Fibroblast of lung (primary cell): ENCODE measurements around the gene TBC1D19. TPM values are rescaled to one million over a fixed set of nuclear protein-coding genes. Genes with fewer than 3 reads are reported as not detected.

Source experiments
- DNase-seq, 2 donors: peaks; one replicate each; pipeline versions ENCODE4 v3.0.0 to v3.0.0-alpha.2; 2010; ENCODE audit warnings: low read depth in 2 of 2
- H2AFZ ChIP-seq: 2 replicates; pipeline ENCODE4 v1.5.1; 2012; ENCODE audit warnings: low read length, control low read depth, inconsistent platforms
- H3K27ac ChIP-seq: 2 replicates; pipeline ENCODE4 v1.5.1; 2011; ENCODE audit warnings: low read length, control low read depth; ENCODE audit not compliant: insufficient read depth
- H3K27me3 ChIP-seq: 2 replicates; pipeline ENCODE4 v1.5.1; 2011; ENCODE audit warnings: mild to moderate bottlenecking, low read length; ENCODE audit not compliant: control insufficient read depth, insufficient read depth
- H3K36me3 ChIP-seq: 2 replicates; pipeline ENCODE4 v1.5.1; 2011; ENCODE audit warnings: low read length; ENCODE audit not compliant: control insufficient read depth, insufficient read depth
- H3K4me1 ChIP-seq: 2 replicates; pipeline ENCODE4 v1.5.1; 2011; ENCODE audit warnings: low read length; ENCODE audit not compliant: control insufficient read depth, insufficient read depth; ENCODE audit errors: extremely low read depth
- H3K4me2 ChIP-seq: 2 replicates; pipeline ENCODE4 v1.5.1; 2011; ENCODE audit warnings: low read length, control low read depth; ENCODE audit not compliant: insufficient read depth; ENCODE audit errors: extremely low read depth
- H3K4me3 ChIP-seq, 4 experiments: fragments of 200-600 bp in 1 of 4; sonication (generic) in 1 of 4; replicated peaks in 1 of 4; 2 replicates each; pipeline ENCODE4 v1.5.1; 2011 to 2016; ENCODE audit warnings: low read length in 4 of 4, low read depth in 3 of 4, mild to moderate bottlenecking in 3 of 4, control low read depth in 2 of 4, inconsistent platforms in 1 of 4, mixed read lengths in 1 of 4; ENCODE audit not compliant: insufficient read depth in 1 of 4; ENCODE audit errors: control extremely low read depth in 1 of 4
- H3K79me2 ChIP-seq: 2 replicates; pipeline ENCODE4 v1.5.1; 2012; ENCODE audit warnings: mild to moderate bottlenecking, low read length, inconsistent platforms; ENCODE audit not compliant: control insufficient read depth, insufficient read depth
- H3K9ac ChIP-seq: 2 replicates; pipeline ENCODE4 v1.5.1; 2011; ENCODE audit warnings: mild to moderate bottlenecking, low read length, control low read depth; ENCODE audit not compliant: insufficient read depth
- H3K9me3 ChIP-seq: 2 replicates; pipeline ENCODE4 v1.5.1; 2012; ENCODE audit warnings: low read depth, low read length; ENCODE audit not compliant: control insufficient read depth, insufficient read depth
- H4K20me1 ChIP-seq: 2 replicates; pipeline ENCODE4 v1.5.1; 2011; ENCODE audit warnings: low read length; ENCODE audit not compliant: control insufficient read depth, insufficient read depth; ENCODE audit errors: extremely low read depth
- CTCF ChIP-seq, 2 donors: IDR thresholded peaks in 1 of 2; conservative IDR thresholded peaks in 1 of 2; 1 replicate in 1 of 2; 2 replicates in 1 of 2; pipeline ENCODE4 v1.5.1; 2011 to 2012; ENCODE audit warnings: low read length in 2 of 2, control low read depth in 1 of 2, inconsistent platforms in 1 of 2, low read depth in 1 of 2, mild to moderate bottlenecking in 1 of 2
- EZH2 ChIP-seq: IDR thresholded peaks from 2 replicates; pipeline ENCODE4 v1.5.1; 2012; ENCODE audit warnings: low read length, control low read depth, mild to moderate bottlenecking; ENCODE audit errors: missing control alignments
- polyA plus RNA-seq, 2 donors: library from polyadenylated mRNA; depleted of rRNA in 1 of 2; stranded (reverse) in 1 of 2; unstranded in 1 of 2; fragments of >200 nt; gene quantifications; 2 replicates each; pipeline ENCODE4 v1.2.1, GENCODE V29; 2011 to 2012; ENCODE audit warnings: missing spikeins in 1 of 2
- total RNA-seq: library from RNA; depleted of rRNA; stranded (reverse); fragments of >200 nt; gene quantifications from 2 replicates; pipeline ENCODE4 v1.2.1, GENCODE V29; 2014

The TBC1D19 gene
- total and polyA plus RNA-seq, 2 donors (not counting 1 experiment from before 2014, with no cell fraction given), result 38.2 to 132 TPM

- Histone ChIP-seq H3K9ac (no peak overlapping the region), H3K4me3 (no peak overlapping the region), H4K20me1 (no peaks in the 10 kb centered on the region), H3K27ac (no peak overlapping the region), H3K79me2 (no peaks in the 10 kb centered on the region), H3K27me3 (no peaks in the 10 kb centered on the region), H3K4me2 (no peak overlapping the region), H3K36me3 (no peaks in the 10 kb centered on the region), H3K9me3 (no peaks in the 10 kb centered on the region), H3K4me1 (no peaks in the 10 kb centered on the region), H2AFZ (no peak overlapping the region)
- peak; percentile 27 to 47 for DNase-seq
- no peak for TF ChIP-seq CTCF (conservative IDR thresholded peaks at IDR 0.05 in 1 of 2, IDR thresholded peaks at IDR 0.05 in 1 of 2; ENCODE audit: low read depth in 1 of 2, low read length in 2 of 2)
- no peak for TF ChIP-seq EZH2
These were observed 178.8 kb downstream of the TBC1D19 start for GRCh38 chr4:26762650-26763049.

- no peak overlapping the region for H3K4me3 ChIP-seq
- no peak for TF ChIP-seq EZH2
- TF ChIP-seq CTCF (conservative IDR thresholded peaks at IDR 0.05 in 1 of 2, IDR thresholded peaks at IDR 0.05 in 1 of 2; ENCODE audit: low read depth in 1 of 2, low read length in 2 of 2), result no peak
- H3K4me1 ChIP-seq, result no peaks in the 10 kb centered on the region
- no peaks in the 10 kb centered on the region for H4K20me1 ChIP-seq
- H2AFZ ChIP-seq, result no peak overlapping the region
- DNase-seq, result no peak
- no peak overlapping the region for H3K9ac ChIP-seq
- H3K9me3 ChIP-seq, result no peaks in the 10 kb centered on the region
- no peaks in the 10 kb centered on the region for H3K27me3 ChIP-seq
- H3K36me3 ChIP-seq, result no peaks in the 10 kb centered on the region
- no peaks in the 10 kb centered on the region for H3K79me2 ChIP-seq
- H3K4me2 ChIP-seq, result no peak overlapping the region
- no peak overlapping the region for H3K27ac ChIP-seq
These were observed 179.2 kb downstream of the TBC1D19 start for GRCh38 chr4:26763063-26763462.

GRCh38 chr4:26763648-26764047 lies 179.8 kb downstream of the TBC1D19 start:
- Histone ChIP-seq H3K4me1 (no peaks in the 10 kb centered on the region), H4K20me1 (no peaks in the 10 kb centered on the region), H3K79me2 (no peaks in the 10 kb centered on the region), H3K27me3 (no peaks in the 10 kb centered on the region), H3K9me3 (no peaks in the 10 kb centered on the region), H3K4me2 (no peak overlapping the region), H3K27ac (no peak overlapping the region), H3K36me3 (no peaks in the 10 kb centered on the region), H2AFZ (no peak overlapping the region), H3K9ac (no peak overlapping the region), H3K4me3 (no peak overlapping the region)
- TF ChIP-seq CTCF (conservative IDR thresholded peaks at IDR 0.05 in 1 of 2, IDR thresholded peaks at IDR 0.05 in 1 of 2; ENCODE audit: low read depth in 1 of 2, low read length in 2 of 2) (no peak), EZH2 (no peak)
- DNase-seq, result no peak
